Stimulated activated CD4-positive, alpha-beta T cell treated with anti-CD3 and anti-CD28 coated beads, Interleukin-1b, Interleukin-23, amount 100 ng/mL, for 4 hours (primary cell): Measurements from ENCODE around the gene CPLX1.
"Not testable (repeated sequence)": the region's sequence is repeated elsewhere in the genome, so short reads cannot be mapped to it uniquely, and the experiment has no call there.

Experiments used
- DNase-seq, 2 donors: peaks; one replicate each; pipeline ENCODE4 v3.0.0-alpha.2; 2020; ENCODE audit warnings: low read depth in 2 of 2

Gene CPLX1

DNA sequence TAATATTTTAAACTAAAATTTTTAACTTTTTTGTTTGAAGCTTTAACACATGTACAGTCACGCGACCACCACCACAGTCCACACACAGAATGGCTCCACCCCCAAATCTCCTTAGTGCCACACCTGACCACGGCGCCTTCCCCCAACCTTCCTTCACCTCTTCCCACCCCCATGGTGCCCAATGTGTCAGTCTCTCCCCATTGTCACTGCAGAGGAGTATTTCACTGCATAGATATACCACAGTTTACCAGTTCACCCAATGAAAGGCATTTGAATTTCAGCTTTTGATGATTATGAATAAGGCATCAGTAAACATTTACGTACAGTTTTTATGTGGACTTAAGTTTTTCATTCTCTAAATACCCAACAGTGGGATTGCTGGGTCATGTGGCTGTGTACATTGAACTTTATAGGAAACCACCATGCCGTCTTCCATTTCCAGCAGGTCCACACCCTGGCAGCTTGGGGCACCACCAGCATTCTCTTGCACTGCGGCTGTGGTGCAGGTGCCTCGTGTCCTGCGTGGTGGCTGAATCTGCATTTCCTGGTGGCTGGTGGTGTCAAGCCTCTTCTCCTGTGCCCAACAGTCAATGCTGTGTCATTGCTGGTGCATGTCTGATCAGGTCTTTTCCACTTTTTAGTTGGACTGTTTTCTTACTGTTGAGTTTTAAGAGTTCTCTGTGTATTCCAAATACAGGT lies 49.0 kb downstream of the CPLX1 start:
- no peak for DNase-seq

DNA sequence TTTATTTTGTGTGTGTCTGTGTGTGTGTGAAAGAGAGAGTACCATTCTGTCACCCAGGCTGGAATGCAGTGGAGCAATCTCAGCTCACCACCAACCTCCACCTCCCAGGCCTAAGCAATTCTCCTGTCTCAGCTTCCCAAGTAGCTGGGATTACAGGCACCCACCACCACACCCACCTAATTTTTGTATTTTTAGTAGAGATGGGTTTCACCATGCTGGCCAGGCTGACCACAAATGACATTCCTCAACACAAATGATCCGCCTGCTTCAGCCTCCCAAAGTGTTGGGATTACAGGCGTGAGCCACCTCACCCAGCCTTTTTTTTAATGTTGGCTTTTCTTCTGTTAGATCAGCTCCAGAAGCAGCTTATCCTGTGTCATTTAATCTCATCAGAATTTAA lies 50.4 kb downstream of the CPLX1 start:
- DNase-seq: not testable (repeated sequence)

DNA sequence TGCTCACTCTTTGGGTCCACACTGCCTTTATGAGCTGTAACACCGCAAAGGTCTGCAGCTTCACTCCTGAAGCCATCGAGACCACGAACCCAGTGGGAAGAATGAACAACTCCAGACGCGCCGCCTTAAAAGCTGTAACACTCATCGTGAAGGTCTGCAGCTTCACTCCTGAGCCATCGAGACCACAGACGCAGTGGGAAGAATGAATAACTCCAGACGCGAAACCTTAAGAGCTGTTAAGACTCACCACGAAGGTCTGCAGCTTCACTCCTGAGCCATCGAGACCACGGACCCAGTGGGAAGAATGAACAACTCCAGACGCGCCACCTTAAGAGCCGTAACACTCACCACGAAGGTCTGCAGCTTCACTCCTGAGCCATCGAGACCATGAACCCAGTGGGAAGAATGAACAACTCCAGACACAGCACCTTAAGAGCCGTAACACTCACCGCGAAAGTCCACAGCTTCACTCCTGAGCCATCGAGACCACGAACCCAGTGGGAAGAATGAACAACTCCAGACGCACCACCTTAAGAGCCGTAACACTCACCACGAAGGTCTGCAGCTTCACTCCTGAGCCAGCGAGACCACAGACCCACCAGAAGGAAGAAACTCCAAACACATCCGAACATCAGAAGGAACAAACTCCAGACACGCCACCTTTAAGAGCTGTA lies 51.4 kb downstream of the CPLX1 start:
- DNase-seq: not testable (repeated sequence)

DNA sequence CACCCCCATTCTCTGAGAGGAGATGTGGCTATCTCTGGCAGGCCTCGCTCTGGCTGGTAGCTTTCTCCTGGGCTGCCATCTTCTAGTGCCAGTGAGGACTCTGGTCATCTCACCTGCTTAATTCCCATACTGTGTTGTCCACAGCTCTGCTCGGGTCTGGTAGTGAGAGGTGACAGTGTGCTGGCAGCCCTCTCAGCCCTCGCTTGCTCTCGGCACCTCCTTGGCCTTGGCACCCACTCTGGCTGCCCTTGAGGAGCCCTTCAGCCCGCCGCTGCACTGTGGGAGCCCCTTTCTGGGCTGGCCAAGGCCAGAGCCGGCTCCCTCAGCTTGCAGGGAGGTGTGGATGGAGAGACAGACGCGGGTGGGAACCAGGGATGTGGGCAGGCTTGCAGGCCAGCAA lies 52.7 kb downstream of the CPLX1 start:
- no peak for DNase-seq

DNA sequence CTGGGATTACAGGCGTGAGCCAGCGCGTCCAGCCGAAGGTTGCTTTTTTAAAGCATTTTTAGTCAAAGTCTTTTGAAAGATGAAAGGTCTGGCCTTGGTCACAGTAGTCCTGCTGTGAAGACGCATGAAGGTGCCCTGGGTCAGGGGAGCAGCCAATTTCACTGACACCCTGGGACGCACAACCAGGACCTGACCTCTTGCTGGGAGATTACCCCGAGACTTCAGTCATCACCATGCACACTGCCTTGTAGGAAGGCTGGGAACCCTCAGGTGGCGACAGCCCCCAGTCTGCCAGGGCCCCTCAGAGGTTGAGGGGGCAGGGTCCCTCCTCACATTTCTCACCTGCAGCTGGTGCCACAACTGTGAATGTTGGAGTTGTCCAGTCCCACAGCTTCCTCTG lies 53.2 kb downstream of the CPLX1 start:
- no peak for DNase-seq

DNA sequence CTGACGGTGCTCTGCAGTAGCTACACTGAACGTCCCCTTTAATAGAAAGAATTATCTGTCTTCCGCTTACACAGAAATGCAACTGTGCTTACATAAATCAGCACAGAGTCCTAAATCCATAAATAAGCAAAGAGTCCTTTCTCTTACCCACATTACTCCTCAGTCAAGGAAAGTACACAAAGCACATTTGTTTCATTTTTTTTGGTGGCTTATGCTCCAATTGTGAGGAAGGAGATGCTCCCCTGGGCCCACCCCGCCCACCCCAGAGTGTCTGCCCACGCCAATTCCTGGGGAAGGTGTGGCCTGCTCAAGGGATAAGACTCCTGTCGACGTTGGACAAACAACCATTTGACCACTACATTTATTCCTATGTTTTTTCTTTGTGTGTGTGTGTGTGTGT lies 53.8 kb downstream of the CPLX1 start:
- no peak for DNase-seq

DNA sequence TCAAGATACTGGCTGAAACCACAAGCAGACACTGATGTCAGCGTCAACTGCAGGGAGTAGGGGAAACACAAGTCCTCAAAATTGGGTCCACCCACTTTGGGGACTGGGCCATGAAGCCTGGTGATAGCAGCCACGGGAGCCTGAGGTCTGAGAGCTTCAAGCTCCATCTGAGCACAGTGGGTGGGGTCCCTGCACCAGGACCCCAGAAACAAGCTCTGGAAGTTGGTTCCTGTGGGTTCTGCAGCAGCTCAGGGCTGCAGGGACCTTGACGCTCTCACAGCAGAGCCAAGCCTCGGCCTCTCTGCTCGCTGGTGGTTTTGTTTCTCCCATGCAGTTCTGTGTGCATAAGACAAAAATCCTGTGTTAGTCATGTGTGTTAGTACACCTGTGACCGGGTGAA lies 54.5 kb downstream of the CPLX1 start:
- DNase-seq: no peak

DNA sequence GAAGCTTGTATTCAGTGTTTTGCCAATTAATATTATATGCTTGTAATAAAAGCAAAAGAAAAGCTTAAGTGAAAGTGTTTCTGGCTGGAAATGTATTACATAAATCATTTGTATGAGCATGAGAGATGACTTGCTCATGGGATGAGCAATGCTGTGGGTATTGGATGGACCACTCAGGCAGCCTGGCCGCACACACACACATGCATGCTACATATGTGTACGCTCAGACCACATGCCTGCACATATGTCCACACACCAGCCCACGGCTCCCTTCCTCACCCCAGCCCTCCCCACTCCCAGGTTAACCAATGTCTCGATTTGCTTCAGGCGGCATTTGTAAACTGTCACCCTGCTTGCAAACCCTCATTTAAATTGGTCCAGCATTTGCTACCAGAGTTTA lies 55.9 kb downstream of the CPLX1 start:
- DNase-seq: no peak

DNA sequence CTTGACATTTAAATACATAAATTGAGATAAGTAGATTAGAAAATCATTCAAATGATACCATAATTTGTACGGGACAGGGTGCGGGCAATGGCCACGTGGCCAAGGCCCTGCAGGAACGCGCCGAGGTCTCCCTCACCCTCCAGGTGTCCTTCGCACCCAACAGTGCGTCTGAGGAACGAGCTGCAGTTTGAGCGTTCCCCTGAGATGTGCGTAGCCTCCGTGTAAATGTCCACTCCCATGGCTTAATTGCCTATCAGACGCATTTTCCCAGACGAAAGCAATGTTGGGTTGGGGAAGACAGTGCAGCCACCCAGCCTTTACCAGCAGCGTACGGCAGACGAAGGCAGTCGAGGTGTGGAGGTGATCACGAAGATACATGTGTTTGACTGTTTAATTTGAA lies 56.4 kb downstream of the CPLX1 start:
- DNase-seq: no peak

DNA sequence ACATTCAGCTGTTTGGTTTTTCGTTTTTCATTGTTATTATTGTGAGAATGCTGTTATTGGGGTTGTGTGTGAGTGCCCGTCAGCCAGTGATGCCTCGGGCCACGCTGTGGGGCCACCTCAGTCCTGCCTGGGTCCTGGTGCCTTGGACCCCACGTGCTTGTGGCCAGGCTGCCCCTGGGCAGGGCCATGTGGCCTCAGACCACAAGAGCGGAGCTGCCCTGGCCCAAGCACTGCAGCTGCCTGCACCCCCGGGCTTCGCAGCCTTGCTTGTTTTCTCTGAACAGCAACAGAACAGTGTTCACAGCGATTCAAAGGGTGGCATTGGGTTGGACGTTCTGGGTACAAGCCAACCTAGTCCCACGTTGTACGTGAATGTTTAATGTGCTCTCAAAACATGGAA lies 56.9 kb downstream of the CPLX1 start:
- no peak for DNase-seq

DNA sequence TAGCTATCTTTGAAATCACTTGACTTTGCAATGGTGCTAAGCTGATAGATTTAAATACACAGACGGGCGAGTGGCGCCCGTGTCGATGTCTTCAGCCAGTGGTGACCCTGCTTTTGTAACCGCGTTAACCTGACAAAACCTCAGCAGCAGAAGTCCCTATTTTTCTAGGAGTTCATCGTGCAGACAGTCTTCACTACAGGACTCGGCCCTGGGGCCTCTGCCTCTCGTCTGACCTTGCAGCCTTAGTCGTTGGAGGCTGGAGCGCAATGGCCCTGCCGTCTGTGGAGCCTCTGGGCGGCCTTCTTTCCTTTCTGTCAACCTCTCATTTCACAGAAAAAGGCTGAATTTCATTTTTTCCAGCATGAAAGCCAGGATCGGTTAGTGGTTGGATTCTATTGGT lies 57.9 kb downstream of the CPLX1 start:
- no peak for DNase-seq

DNA sequence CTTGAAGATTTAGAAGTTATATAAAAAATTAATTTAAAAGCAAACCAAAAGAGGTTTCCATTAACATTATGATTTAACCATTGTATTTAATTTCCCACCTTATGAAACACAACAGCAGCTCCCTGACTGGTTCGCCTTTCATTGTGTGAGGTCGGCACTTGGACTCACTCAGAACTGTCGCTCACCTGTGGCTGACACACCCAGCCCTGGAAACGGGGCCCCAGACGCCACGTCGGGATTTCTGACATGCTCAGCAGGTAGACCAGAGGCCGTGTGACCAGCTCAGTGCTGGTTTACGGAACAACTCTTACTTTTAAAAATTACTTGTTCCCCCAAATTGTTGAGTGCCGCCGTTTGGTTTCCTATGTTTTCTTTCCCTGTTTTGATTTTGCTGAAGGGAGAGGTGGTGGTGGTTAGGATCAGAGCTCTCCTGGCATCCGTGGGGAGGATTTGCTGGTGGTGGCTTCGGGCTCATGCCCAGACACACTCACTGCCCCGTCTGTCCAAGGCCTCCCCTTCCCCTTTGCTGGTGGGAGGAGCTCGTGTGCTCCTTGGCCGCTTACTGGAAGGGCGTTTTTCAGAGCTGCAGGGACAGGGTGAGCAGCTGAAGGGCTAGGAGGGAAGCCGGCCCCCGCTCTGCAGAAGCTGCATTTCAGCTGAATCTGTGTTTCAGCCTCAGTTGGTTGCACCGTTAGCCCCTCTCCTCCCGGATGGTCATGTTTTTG lies 59.2 kb downstream of the CPLX1 start:
- DNase-seq: no peak

DNA sequence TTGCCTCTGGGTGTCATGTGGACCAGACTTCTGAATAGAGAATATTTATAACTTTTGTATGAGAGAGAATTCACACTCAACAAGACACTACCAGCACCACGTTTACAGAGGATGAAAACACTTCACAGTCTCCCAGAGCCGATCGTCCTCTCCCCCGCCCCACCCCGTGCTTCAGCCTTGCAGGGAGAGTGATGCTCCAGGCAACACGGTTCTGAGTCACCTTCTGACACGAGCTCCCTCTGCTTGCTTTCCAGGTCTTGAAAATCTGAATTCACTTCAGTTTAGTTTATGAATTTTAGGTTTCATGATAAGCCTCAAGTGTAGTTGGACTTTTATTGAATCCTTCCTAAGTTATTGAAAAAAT lies 59.8 kb downstream of the CPLX1 start:
- DNase-seq: no peak

DNA sequence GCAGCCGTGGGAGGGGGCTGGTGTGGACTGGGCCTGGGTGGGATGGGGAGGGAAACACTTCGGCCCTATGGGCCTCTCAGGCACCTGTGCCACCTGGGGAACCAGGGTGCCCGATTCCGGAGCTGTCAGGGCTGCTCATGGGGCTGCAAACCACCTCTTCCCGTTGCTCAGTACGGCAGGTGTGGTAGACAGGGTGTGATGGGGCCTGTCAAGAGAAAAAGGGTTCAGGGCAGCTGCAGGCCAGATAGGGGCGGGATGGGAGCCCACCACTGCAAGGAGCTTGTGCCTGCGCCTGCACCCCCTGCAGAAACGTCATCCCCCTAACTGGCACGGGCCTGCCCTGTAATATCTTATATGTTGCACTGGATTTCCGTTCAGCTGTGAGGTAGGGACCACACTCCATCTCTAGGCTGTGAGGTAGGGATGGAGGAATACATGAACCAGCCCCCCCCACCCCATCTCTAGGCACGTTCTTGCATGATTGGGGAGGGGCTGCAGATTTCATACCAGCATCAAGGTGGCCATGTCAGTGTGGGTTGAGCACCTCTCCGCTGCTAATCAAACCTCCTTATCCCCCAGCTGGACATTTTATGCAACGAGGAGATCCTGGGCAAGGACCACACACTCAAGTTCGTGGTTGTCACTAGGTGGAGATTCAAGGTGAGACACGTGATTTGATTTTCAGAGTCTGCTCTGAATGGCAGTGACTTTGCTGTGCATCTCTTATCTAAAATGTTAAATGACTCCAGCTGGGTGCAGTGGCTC lies 61.3 kb downstream of the CPLX1 start:
- no peak for DNase-seq

DNA sequence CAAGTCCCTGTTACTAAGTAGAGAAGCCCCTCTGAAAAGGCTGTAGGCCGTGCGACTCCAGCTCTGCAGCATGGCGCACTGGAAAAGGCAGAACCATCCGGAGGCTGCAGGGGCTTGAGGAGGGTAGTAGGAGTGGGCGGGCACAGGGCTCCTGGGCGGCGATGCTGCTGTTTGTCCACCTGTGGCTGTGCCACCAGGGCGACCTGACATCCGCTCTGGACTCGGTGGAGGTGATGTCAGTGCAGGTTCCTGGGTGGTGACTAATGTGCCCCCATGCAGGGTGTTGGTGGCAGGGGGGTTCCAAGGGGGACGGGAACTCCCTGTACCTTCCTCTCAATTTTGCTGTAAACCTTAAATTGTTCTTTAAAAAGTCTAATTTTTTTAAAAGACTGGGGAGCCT lies 62.0 kb downstream of the CPLX1 start:
- DNase-seq: no peak

DNA sequence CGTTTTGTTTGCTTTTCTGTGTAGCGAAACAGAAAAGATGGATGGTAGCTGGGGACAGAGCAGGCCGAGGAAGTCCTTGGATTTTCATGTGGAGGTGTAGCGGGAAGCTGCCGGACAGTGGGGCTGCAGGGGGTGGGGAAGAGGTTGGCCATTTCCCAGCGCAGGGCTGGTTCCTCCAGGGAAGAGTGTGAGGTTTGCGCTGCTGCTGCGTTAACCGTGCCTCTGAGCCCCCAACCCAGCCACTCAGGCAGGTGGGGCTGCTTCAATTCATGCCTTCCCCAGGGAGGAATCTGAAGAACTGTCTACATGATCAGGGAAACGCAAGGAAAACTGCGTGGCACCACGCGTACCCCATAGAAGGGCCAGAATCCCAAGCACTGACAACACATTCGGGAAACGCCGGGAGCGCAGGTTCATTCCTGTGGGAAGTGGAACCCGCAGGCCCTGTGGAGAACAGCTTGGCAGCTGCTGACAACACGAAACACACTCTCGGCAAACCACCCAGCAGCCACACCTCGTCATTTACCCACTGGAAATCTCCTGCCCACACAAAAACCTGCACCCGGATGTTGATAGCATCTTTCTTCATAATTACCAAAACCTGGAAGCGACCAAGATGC lies 62.6 kb downstream of the CPLX1 start:
- DNase-seq: no peak

DNA sequence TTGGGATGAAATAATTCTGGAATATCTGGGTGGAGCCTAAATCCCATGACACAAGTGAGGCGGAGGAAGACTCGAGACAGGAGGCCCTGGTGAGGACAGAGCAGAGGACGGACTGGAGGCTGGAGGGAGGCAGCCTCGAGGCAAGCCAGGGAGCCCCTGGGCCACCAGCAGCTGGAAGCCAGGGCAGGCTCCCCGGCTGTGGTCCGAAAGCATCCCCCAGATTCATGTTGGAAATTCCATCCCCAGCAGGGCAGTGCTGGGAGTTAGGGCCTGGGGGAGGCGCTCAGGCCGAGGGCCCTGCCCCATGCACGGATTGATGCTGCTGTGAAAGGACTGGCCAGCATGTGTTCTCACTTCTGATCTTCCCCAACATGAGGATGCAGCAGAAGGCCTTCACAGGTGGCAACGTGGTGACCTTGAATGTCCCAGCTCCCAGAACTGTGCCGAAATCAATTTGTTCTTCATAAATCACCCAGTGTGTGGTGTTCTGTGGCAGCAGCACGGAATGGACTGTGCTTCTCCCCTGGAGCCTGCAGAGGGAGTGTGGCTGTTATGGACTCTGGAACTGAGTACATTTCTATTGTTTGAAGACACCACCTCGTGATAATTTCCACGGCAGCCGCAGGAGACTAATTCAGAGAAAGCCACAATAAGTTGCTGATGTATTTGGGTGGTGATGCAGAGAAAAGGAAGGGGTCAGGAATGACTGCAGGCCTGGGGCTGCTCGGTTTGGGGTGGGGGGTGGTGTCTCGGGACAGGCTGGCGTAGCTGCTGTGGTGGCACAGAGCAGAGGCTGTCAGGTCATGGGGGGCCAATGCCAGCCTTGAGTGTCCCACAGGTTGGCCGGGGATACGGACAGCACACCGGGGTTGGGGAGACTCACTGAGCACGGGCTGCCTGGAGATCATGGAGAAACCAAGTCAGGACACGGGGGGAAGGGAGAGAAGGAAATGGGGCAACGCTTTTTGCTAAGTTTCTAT lies 63.4 kb downstream of the CPLX1 start:
- no peak for DNase-seq

DNA sequence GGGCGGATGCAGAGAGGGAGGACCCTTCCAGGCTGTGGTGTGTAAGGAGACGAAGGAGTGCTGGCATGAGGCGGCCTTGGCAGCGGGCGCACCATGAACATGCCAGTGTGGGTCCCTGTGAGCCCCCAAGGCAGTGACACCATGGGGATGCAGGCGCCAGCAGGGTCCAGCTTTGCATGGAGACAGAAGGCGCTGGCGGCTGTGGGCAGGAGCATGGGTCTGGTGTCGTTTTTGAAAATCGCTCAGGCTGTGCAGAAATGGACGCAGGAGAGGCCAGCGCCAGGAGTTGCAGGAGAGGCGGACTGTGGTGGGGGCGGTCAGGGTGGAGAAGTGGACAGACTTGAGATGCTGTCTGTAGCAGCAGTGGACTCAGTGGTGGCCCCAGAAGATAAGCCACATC lies 64.2 kb downstream of the CPLX1 start:
- no peak for DNase-seq

DNA sequence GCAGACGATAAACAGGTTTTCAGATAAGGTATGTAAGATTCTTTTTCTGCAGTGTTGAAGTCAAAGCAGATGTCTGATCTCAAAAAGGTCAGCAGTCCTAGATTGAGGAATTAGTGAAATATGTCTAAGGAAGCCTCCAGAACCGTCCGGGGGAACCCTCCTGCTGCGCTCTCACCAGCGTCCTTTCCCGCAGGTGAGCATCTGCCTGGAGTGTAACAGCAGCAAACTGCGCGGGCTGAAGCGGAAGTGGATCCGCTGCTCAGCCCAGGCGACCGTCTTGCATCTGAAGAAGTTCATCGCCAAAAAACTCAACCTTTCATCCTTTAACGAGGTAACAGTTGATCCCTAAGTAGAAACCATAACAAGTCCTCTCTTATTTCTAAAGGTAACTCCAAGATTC lies 64.8 kb downstream of the CPLX1 start:
- no peak for DNase-seq

DNA sequence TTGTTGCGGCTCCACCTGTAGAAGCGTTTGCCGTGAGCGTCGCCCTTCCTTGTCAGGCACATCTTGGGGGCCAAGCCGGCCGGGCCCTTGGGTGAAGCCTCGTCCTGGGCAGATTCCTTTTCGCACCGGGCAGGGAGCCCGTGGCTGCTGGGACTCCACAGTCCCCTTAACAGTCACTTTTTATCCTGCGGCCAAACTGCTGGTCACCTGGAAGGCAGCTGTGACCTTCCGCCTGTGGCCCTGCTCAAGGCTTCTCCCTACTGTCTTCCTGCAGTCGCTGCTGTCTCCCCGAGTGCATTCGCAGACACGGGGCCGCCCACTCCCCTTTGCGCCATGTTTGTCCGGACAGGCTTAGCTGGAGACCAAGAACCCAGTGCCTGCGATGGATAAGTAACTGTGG lies 65.3 kb downstream of the CPLX1 start:
- DNase-seq: no peak

DNA sequence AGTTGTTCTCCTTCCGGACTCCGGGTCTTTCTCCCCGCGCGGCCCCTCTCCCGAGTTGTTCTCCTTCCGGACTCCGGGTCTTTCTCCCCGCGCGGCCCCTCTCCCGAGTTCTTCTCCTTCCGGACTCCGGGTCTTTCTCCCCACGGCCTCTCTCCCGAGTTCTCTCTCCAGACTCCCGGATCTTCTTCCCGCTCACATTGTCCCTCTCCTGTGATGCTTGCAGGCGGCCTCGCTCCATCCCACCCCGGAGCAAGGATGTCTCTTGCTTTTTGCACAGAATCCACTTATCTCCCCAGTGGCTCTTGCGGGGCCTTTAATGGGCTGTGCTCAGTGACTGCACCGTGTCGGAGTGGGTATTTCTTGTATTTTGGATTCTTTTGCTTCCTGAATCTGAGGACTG lies 66.1 kb downstream of the CPLX1 start:
- not testable (repeated sequence) for DNase-seq
